HepG2 (cell line): ENCODE measurements around the gene ARL3. TPM values are rescaled to one million over a fixed set of nuclear protein-coding genes. Genes with fewer than 3 reads are reported as not detected.
A peak's percentile ranks its signal among the peaks of the same experiment; 100 is the strongest.

ENCODE experiments used
- DMAP1 ChIP-seq: IDR thresholded peaks from 2 replicates; pipeline ENCODE4 v1.6.1; 2016
- HCFC1 ChIP-seq: fragments of 150-350 bp; IDR thresholded peaks from 2 replicates; pipeline ENCODE4 v1.6.1; 2014; ENCODE audit warnings: low read depth, low read length
- STAG1 ChIP-seq: sonication (generic); formaldehyde crosslinking; IDR thresholded peaks from 2 replicates; pipeline ENCODE4 v1.4.0; 2020; ENCODE audit warnings: missing genetic modification reagents
- U2AF1 ChIP-seq: fragments of 200-400 bp; formaldehyde crosslinking; optimal IDR thresholded peaks from 2 replicates; pipeline ENCODE3; 2017; ENCODE audit warnings: mild to moderate bottlenecking, low read depth, low read length
- ZNF180 ChIP-seq: sonication (generic); formaldehyde crosslinking; IDR thresholded peaks from 2 replicates; pipeline ENCODE4 v1.4.0; 2020; ENCODE audit warnings: low read depth, missing genetic modification reagents, borderline replicate concordance
- ZNF570 ChIP-seq: sonication (generic); formaldehyde crosslinking; IDR thresholded peaks from 2 replicates; pipeline ENCODE4 v1.4.0; 2020; ENCODE audit warnings: mild to moderate bottlenecking, missing genetic modification reagents, borderline replicate concordance
- ZNF619 ChIP-seq: sonication (generic); formaldehyde crosslinking; IDR thresholded peaks from 2 replicates; pipeline ENCODE4 v1.4.0; 2020; ENCODE audit warnings: mild to moderate bottlenecking, missing genetic modification reagents
- ZNF781 ChIP-seq: sonication (generic); formaldehyde crosslinking; IDR thresholded peaks from 2 replicates; pipeline ENCODE4 v1.5.1; 2020; ENCODE audit warnings: borderline replicate concordance, mild to moderate bottlenecking, missing genetic modification reagents; ENCODE audit errors: not compliant biosample characterization
- ZNF790 ChIP-seq: sonication (generic); formaldehyde crosslinking; IDR thresholded peaks from 2 replicates; pipeline ENCODE4 v1.8.0; 2022; ENCODE audit warnings: missing genetic modification reagents, mild to moderate bottlenecking, borderline replicate concordance
- ZNF816 ChIP-seq: sonication (generic); formaldehyde crosslinking; IDR thresholded peaks from 2 replicates; pipeline ENCODE4 v1.8.0; 2022; ENCODE audit warnings: missing genetic modification reagents, mild to moderate bottlenecking, borderline replicate concordance
- polyA plus RNA-seq, 8 experiments: library from polyadenylated mRNA; depleted of rRNA in 3 of 8; stranded (reverse) in 7 of 8; unstranded in 1 of 8; fragments of >200 nt; fragmentation: Illumina TruSeq in 4 of 8; extraction: Trizol in 4 of 8; gene quantifications; 2 replicates each; pipeline versions ENCODE4 v1.2.1 to v1.2.3, GENCODE V29; 2011 to 2016; ENCODE audit warnings: low read depth in 4 of 8, missing spikeins in 1 of 8, mixed read lengths in 1 of 8; ENCODE audit not compliant: insufficient read depth in 1 of 8
- total RNA-seq, 5 experiments: library from RNA; depleted of rRNA; stranded (reverse); fragments of >200 nt; fragmentation: Illumina TruSeq; extraction: Trizol; gene quantifications; 2 replicates each; pipeline ENCODE4 v1.2.3, GENCODE V29; 2016; ENCODE audit warnings: low read depth in 1 of 5
- TF ChIP-seq, protein P1 (sequence below): IDR thresholded peaks from 2 replicates; pipeline ENCODE4 v1.6.1; 2012; ENCODE audit warnings: low read depth, low read length, improper control_type of control experiment
- TF ChIP-seq, protein P2 (sequence below): sonication (generic); formaldehyde crosslinking; IDR thresholded peaks from 2 replicates; pipeline ENCODE4 v1.5.1; 2020; ENCODE audit warnings: missing genetic modification reagents, mild to moderate bottlenecking, borderline replicate concordance
- TF ChIP-seq, protein P3 (sequence below), 2 experiments: sonication (generic) in 1 of 2; formaldehyde crosslinking in 1 of 2; IDR thresholded peaks; 2 replicates each; pipeline versions ENCODE4 v1.4.0 to v1.6.1; 2018 to 2020; ENCODE audit warnings: missing genetic modification reagents in 2 of 2, borderline replicate concordance in 1 of 2, low read depth in 1 of 2, mild to moderate bottlenecking in 1 of 2, missing biosample characterization in 1 of 2
- TF ChIP-seq, protein P4 (sequence below): sonication (generic); formaldehyde crosslinking; IDR thresholded peaks from 2 replicates; pipeline ENCODE4 v1.9.0; 2022; ENCODE audit warnings: low read depth, missing genetic modification reagents
- TF ChIP-seq, protein P5 (sequence below): sonication (generic); formaldehyde crosslinking; IDR thresholded peaks from 2 replicates; pipeline ENCODE4 v1.4.0; 2020; ENCODE audit warnings: missing genetic modification reagents, mild to moderate bottlenecking, borderline replicate concordance
- TF ChIP-seq, protein P6 (sequence below): sonication (generic); formaldehyde crosslinking; IDR thresholded peaks from 2 replicates; pipeline ENCODE4 v1.5.1; 2020; ENCODE audit warnings: missing genetic modification reagents, mild to moderate bottlenecking, borderline replicate concordance

ARL3 gene
- total and polyA plus RNA-seq, 2 of the 13 experiments (the other 11 are each of a cell fraction or from before 2014, with no cell fraction given), result 5.2 to 6.6 TPM

DNA sequence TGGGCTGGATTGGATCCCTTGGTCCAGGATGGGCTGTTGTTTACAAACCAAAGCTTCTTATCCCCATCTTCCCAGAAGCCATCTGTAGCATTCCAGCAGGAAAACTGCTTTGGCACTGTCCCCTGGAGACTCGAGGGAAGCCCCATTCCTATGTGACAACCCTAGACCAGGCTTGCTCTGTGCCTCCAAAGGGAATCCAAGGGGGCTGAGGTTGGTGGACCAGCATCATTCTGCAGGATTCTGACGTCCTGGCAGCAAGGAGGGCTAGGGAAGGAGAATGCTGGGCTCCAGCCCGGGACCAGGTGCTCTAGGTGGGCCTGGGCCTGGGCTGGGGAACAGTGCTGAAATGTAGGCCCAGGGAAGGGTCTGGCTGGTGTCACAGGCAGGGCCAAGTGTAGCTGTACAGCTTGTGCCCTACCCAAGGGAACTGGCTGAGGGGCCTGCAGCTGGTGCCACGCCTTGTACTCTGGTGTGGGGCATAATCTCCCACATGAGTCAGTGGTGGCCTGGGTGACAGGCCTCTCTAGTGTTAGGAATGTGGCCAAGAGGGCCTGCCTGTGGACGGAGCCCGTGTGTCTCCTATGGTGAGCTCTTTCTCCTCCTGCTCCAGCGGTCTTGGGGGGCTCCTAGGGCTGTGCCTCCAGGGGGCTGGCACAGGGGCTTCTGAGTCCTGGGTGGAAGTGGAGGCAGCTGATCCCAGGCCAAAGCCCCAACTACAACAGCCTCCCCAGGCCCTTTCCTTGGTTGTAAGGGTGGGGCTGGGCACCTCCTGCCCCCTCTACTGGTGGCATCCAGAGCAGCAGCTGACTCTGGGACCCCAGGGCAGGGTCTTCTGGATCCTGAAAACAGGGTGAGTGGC, 44.8 kb downstream of the ARL3 start (continued):
- TF ChIP-seq, protein P1, sequence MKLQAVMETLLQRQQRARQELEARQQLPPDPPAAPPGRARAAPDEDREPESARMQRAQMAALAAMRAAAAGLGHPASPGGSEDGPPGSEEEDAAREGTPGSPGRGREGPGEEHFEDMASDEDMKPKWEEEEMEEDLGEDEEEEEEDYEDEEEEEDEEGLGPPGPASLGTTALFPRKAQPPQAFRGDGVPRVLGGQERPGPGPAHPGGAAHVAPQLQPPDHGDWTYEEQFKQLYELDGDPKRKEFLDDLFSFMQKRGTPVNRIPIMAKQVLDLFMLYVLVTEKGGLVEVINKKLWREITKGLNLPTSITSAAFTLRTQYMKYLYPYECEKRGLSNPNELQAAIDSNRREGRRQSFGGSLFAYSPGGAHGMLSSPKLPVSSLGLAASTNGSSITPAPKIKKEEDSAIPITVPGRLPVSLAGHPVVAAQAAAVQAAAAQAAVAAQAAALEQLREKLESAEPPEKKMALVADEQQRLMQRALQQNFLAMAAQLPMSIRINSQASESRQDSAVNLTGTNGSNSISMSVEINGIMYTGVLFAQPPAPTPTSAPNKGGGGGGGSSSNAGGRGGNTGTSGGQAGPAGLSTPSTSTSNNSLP, result no peak
- no peak for TF ChIP-seq ZNF781 (CRISPR knock-in tag)
- TF ChIP-seq, protein P2, sequence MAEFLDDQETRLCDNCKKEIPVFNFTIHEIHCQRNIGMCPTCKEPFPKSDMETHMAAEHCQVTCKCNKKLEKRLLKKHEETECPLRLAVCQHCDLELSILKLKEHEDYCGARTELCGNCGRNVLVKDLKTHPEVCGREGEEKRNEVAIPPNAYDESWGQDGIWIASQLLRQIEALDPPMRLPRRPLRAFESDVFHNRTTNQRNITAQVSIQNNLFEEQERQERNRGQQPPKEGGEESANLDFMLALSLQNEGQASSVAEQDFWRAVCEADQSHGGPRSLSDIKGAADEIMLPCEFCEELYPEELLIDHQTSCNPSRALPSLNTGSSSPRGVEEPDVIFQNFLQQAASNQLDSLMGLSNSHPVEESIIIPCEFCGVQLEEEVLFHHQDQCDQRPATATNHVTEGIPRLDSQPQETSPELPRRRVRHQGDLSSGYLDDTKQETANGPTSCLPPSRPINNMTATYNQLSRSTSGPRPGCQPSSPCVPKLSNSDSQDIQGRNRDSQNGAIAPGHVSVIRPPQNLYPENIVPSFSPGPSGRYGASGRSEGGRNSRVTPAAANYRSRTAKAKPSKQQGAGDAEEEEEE (CRISPR knock-in tag), result no peak
- no peak for TF ChIP-seq HCFC1
- TF ChIP-seq, protein P3, sequence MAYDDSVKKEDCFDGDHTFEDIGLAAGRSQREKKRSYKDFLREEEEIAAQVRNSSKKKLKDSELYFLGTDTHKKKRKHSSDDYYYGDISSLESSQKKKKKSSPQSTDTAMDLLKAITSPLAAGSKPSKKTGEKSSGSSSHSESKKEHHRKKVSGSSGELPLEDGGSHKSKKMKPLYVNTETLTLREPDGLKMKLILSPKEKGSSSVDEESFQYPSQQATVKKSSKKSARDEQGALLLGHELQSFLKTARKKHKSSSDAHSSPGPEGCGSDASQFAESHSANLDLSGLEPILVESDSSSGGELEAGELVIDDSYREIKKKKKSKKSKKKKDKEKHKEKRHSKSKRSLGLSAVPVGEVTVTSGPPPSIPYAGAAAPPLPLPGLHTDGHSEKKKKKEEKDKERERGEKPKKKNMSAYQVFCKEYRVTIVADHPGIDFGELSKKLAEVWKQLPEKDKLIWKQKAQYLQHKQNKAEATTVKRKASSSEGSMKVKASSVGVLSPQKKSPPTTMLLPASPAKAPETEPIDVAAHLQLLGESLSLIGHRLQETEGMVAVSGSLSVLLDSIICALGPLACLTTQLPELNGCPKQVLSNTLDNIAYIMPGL (CRISPR knock-in tag; IDR thresholded peaks at IDR 0.05; ENCODE audit: borderline replicate concordance in 1 of 2, low read depth in 1 of 2), result peak; percentile 38 to 77; a peak in 3 of 4 replicates
- peak; percentile 12 for TF ChIP-seq U2AF1
- TF ChIP-seq, protein P4, sequence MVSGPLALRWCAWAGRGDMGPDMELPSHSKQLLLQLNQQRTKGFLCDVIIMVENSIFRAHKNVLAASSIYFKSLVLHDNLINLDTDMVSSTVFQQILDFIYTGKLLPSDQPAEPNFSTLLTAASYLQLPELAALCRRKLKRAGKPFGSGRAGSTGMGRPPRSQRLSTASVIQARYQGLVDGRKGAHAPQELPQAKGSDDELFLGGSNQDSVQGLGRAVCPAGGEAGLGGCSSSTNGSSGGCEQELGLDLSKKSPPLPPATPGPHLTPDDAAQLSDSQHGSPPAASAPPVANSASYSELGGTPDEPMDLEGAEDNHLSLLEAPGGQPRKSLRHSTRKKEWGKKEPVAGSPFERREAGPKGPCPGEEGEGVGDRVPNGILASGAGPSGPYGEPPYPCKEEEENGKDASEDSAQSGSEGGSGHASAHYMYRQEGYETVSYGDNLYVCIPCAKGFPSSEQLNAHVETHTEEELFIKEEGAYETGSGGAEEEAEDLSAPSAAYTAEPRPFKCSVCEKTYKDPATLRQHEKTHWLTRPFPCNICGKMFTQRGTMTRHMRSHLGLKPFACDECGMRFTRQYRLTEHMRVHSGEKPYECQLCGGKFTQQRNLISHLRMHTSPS (CRISPR knock-in tag), result no peak
- TF ChIP-seq, protein P5, sequence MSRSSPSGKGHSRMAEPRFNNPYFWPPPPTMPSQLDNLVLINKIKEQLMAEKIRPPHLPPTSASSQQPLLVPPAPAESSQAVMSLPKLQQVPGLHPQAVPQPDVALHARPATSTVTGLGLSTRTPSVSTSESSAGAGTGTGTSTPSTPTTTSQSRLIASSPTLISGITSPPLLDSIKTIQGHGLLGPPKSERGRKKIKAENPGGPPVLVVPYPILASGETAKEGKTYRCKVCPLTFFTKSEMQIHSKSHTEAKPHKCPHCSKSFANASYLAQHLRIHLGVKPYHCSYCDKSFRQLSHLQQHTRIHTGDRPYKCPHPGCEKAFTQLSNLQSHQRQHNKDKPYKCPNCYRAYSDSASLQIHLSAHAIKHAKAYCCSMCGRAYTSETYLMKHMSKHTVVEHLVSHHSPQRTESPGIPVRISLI (CRISPR knock-in tag), result no peak
- peak; percentile 39 for TF ChIP-seq STAG1 (CRISPR knock-in tag)
- TF ChIP-seq ZNF816 (CRISPR knock-in tag), result no peak
- no peak for TF ChIP-seq ZNF180 (CRISPR knock-in tag)
- no peak for TF ChIP-seq ZNF790
- TF ChIP-seq ZNF570 (CRISPR knock-in tag), result no peak
- no peak for TF ChIP-seq ZNF619 (CRISPR knock-in tag)
- TF ChIP-seq DMAP1 (CRISPR knock-in tag), result no peak
- TF ChIP-seq, protein P6, sequence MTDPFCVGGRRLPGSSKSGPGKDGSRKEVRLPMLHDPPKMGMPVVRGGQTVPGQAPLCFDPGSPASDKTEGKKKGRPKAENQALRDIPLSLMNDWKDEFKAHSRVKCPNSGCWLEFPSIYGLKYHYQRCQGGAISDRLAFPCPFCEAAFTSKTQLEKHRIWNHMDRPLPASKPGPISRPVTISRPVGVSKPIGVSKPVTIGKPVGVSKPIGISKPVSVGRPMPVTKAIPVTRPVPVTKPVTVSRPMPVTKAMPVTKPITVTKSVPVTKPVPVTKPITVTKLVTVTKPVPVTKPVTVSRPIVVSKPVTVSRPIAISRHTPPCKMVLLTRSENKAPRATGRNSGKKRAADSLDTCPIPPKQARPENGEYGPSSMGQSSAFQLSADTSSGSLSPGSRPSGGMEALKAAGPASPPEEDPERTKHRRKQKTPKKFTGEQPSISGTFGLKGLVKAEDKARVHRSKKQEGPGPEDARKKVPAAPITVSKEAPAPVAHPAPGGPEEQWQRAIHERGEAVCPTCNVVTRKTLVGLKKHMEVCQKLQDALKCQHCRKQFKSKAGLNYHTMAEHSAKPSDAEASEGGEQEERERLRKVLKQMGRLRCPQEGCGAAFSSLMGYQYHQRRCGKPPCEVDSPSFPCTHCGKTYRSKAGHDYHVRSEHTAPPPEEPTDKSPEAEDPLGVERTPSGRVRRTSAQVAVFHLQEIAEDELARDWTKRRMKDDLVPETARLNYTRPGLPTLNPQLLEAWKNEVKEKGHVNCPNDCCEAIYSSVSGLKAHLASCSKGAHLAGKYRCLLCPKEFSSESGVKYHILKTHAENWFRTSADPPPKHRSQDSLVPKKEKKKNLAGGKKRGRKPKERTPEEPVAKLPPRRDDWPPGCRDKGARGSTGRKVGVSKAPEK (CRISPR knock-in tag), result no peak
